ENCODE results near the gene MALAT1.
A peak's percentile ranks its signal among the peaks of the same experiment; 100 is the strongest.

MALAT1 gene

GRCh38 chr11:65479184-65480145, 19.4 kb upstream of the MALAT1 start:
- no peak for DNase-seq

- no peak for DNase-seq
Measured at GRCh38 chr11:65482306-65482850, 16.5 kb upstream of the MALAT1 start.

GRCh38 chr11:65485920-65486219, 13.0 kb upstream of the MALAT1 start:
- DNase-seq: no peak

- DNase-seq: no peak
Measured at GRCh38 chr11:65486570-65487466, 12.0 kb upstream of the MALAT1 start.

GRCh38 chr11:65487467-65488272, 11.2 kb upstream of the MALAT1 start:
- peak; percentile 57 for DNase-seq

- DNase-seq: no peak
Measured at GRCh38 chr11:65488273-65489034, 10.4 kb upstream of the MALAT1 start.

GRCh38 chr11:65489035-65489705, 9.7 kb upstream of the MALAT1 start:
- no peak for DNase-seq

GRCh38 chr11:65489706-65490320, 9.0 kb upstream of the MALAT1 start:
- DNase-seq: no peak

- no peak for DNase-seq
Measured at GRCh38 chr11:65491163-65491465, 7.7 kb upstream of the MALAT1 start.

GRCh38 chr11:65491614-65492386, 7.0 kb upstream of the MALAT1 start:
- DNase-seq: no peak

- no peak for DNase-seq
Measured at GRCh38 chr11:65492387-65492636, 6.5 kb upstream of the MALAT1 start.

GRCh38 chr11:65492637-65493366, 6.0 kb upstream of the MALAT1 start:
- DNase-seq: no peak

GRCh38 chr11:65493367-65494176, 5.3 kb upstream of the MALAT1 start:
- no peak for DNase-seq

- DNase-seq: no peak
Measured at GRCh38 chr11:65496304-65497140, 2.3 kb upstream of the MALAT1 start.

GRCh38 chr11:65497141-65498041, 1.5 kb upstream of the MALAT1 start:
- peak; percentile 98 for DNase-seq

GRCh38 chr11:65498042-65498726, 661 bp upstream of the MALAT1 start:
- DNase-seq: peak; percentile 80

GRCh38 chr11:65498727-65498976, 193 bp upstream of the MALAT1 start:
- no peak for DNase-seq
